KMS-11 (cell line): ENCODE measurements around the gene ADORA1.

Experiments used
- H2AFZ ChIP-seq: fragments of 200-600 bp; sonication (generic); 2 replicates; pipeline ENCODE4 v1.6.1; 2016; ENCODE audit warnings: antibody characterized with exemption, mixed run types, low read depth
- H3K27ac ChIP-seq: fragments of 200-600 bp; sonication (generic); 2 replicates; pipeline ENCODE4 v1.6.1; 2016; ENCODE audit warnings: mild to moderate bottlenecking, mixed run types
- H3K27me3 ChIP-seq: fragments of 200-600 bp; sonication (generic); 2 replicates; pipeline ENCODE4 v1.6.1; 2017; ENCODE audit warnings: mild to moderate bottlenecking, low read depth, mixed run types, moderate library complexity; ENCODE audit not compliant: insufficient read depth
- H3K36me3 ChIP-seq: fragments of 200-600 bp; sonication (generic); 2 replicates; pipeline ENCODE4 v1.6.1; 2017; ENCODE audit warnings: mild to moderate bottlenecking, mixed run types; ENCODE audit not compliant: insufficient read depth
- H3K4me1 ChIP-seq: fragments of 200-600 bp; sonication (generic); 2 replicates; pipeline ENCODE4 v1.6.1; 2016; ENCODE audit warnings: mild to moderate bottlenecking, low read depth, mixed run types; ENCODE audit not compliant: poor library complexity, severe bottlenecking
- H3K4me2 ChIP-seq: fragments of 200-600 bp; sonication (generic); 2 replicates; pipeline ENCODE4 v1.7.0; 2016; ENCODE audit warnings: mild to moderate bottlenecking, mixed run types
- H3K4me3 ChIP-seq: fragments of 200-600 bp; sonication (generic); IDR thresholded peaks from 2 replicates; pipeline ENCODE4 v1.6.1; 2017; ENCODE audit warnings: low read depth, low read length, mixed read lengths; ENCODE audit not compliant: insufficient read depth
- H3K79me2 ChIP-seq: fragments of 200-600 bp; sonication (generic); 2 replicates; pipeline ENCODE4 v1.6.1; 2016; ENCODE audit warnings: low read depth, mixed run types; ENCODE audit not compliant: insufficient read depth
- H3K9ac ChIP-seq: fragments of 200-600 bp; sonication (generic); 2 replicates; pipeline ENCODE4 v1.6.1; 2016; ENCODE audit warnings: mild to moderate bottlenecking, mixed run types
- H4K20me1 ChIP-seq: fragments of 200-600 bp; sonication (generic); 2 replicates; pipeline ENCODE4 v1.6.1; 2016; ENCODE audit warnings: mild to moderate bottlenecking, mixed run types; ENCODE audit not compliant: insufficient read depth
- CTCF ChIP-seq: fragments of 200-600 bp; sonication (generic); conservative IDR thresholded peaks from 2 replicates; pipeline ENCODE4 v1.6.1; 2017; ENCODE audit warnings: low read depth, mild to moderate bottlenecking, antibody characterized with exemption, low read length, moderate library complexity, mixed read lengths

ADORA1 gene

GRCh38 chr1:203153051-203153988 is 25.8 kb downstream of the ADORA1 start:
- Histone ChIP-seq H3K27me3 (peaks cover 11% of the 10 kb centered on the region; the same call in 1 of the 2 replicates), H3K4me2 (no peak overlapping the region)

DNA sequence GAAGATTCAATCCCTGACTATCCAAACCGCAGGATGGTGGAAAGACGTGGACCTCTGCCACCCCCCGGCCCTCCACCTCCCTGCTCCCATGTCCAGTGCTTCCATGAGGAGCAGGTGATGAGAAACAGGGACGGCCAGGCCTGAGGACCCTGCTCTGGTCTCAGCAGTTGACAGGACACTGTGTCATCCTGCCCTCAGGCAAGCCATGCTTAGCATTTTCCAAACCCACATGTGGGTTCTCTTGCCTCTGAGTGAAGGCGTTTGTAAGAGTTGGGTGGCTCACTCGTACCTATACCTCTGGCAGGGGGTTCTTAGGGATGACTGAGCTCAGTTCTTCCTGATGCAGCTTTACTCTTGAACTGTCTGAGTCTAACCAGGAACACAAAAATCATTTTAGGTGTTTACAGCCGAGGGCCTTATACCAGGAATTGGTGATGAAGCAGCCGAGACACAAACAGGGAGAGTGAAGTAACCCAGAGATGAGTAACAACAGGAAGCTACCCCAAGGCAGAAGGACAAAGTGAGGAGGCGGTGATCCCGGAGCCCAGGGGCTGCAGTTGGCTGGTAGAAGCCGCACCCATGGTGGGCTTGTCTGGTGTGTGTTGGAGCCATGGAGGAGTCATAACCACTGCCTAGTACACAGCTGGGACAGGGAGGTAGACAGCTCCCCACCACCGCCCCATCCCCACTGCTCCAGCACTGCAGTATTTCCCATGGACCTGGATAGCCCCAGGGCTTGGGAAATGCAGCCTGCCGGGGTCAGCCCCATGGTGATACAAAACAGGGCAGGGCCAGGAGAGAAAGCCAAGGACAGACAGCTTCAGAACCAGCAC is 26.7 kb downstream of the ADORA1 start:
- H3K27me3 ChIP-seq = peaks cover 11% of the 10 kb centered on the region; the same call in 1 of the 2 replicates
- no peaks in the 10 kb centered on the region for H3K4me1 ChIP-seq
- no peak overlapping the region for H3K9ac ChIP-seq
- no peak overlapping the region for H3K4me2 ChIP-seq
- no peak overlapping the region for H3K27ac ChIP-seq
- no peak overlapping the region for H2AFZ ChIP-seq
- TF ChIP-seq CTCF = no peak
- no peaks in the 10 kb centered on the region for H3K36me3 ChIP-seq
- H4K20me1 ChIP-seq = no peaks in the 10 kb centered on the region
- H3K4me3 ChIP-seq = no peak overlapping the region
- no peaks in the 10 kb centered on the region for H3K79me2 ChIP-seq

More at GRCh38 chr1:203153051-203153988, 25.8 kb downstream of the ADORA1 start:
- Histone ChIP-seq H4K20me1 (no peaks in the 10 kb centered on the region), H2AFZ (no peak overlapping the region), H3K4me3 (no peak overlapping the region), H3K79me2 (no peaks in the 10 kb centered on the region), H3K27ac (no peak overlapping the region), H3K36me3 (no peaks in the 10 kb centered on the region), H3K4me1 (no peaks in the 10 kb centered on the region), H3K9ac (no peak overlapping the region)
- TF ChIP-seq CTCF = no peak

GRCh38 chr1:203156280-203156679 is 28.8 kb downstream of the ADORA1 start:
- H3K27me3 ChIP-seq = peaks cover 16% of the 10 kb centered on the region; the same call in 1 of the 2 replicates
- no peak overlapping the region for H3K9ac ChIP-seq
- no peak overlapping the region for H3K4me2 ChIP-seq
- no peaks in the 10 kb centered on the region for H3K4me1 ChIP-seq
- no peak for TF ChIP-seq CTCF
- no peaks in the 10 kb centered on the region for H4K20me1 ChIP-seq
- H2AFZ ChIP-seq = no peak overlapping the region
- H3K4me3 ChIP-seq = no peak overlapping the region
- H3K27ac ChIP-seq = no peak overlapping the region
- no peaks in the 10 kb centered on the region for H3K36me3 ChIP-seq
- H3K79me2 ChIP-seq = no peaks in the 10 kb centered on the region

DNA sequence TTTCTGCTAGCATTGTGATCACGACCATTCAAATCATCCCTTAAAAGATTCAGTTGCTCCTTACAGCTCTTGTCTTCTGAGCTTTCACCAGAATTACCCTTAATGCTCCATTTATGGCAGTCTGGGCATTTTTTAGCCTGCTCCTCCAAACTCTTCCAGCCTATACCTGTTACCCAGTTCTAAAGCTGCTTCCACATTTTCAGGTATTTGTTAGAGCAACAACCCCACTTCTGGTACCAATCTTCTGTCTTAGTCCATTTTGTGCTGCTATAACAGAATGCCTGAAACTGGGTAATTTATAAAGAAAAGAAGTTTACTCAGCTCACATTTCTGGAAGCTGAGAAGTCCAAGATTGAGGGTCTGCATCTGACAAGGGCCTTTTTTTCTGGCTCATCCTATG is 30.9 kb downstream of the ADORA1 start:
- Histone ChIP-seq H4K20me1 (no peaks in the 10 kb centered on the region), H3K79me2 (no peaks in the 10 kb centered on the region), H2AFZ (no peak overlapping the region), H3K4me2 (no peak overlapping the region), H3K36me3 (no peaks in the 10 kb centered on the region), H3K4me1 (no peaks in the 10 kb centered on the region), H3K27me3 (peaks cover 15% of the 10 kb centered on the region; the same call in 1 of the 2 replicates), H3K27ac (no peak overlapping the region), H3K9ac (no peak overlapping the region), H3K4me3 (no peak overlapping the region)
- no peak for TF ChIP-seq CTCF
